ENCODE results near the gene SLC39A8. TPM values are rescaled to one million over a fixed set of nuclear protein-coding genes. Genes with fewer than 3 reads are reported as not detected.

The SLC39A8 gene
- polyA plus RNA-seq, 2 of the 4 experiments (the other 2 are of a cell fraction), result 14.1 to 20.4 TPM

DNA sequence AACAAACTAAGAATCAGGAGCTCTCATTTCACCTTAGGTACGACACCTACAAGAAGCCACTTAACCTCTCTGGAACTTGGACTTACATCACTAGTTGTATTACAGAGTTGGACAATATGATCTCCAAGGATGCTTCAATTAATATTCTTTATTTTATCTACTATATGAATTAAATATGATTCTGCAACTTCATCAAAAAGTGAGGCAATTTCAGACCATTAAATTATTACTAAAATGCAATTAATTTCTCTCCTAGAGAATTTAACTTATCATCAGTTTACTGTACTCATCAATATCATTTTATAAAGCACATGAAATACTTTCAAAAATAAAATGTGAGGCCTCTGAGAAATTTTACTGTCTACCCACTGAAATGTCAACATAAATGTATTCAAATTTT is 33.9 kb downstream of the SLC39A8 start:
- ChIA-PET CTCF (no interaction called here), POLR2A (no interaction called here)
- no peak for ATAC-seq
- no peak for DNase-seq (ENCODE audit: low read depth in 1 of 2, low spot score in 1 of 2)
- WGBS (ENCODE audit: missing lambda C conversion rate), result 92% methylated on average over 1 of the region's 1 CpG
- TF ChIP-seq FOSB (CRISPR knock-in tag; IDR thresholded peaks at IDR 0.05) (no peak), NFE2L2 (conservative IDR thresholded peaks at IDR 0.05; ENCODE audit: low read length) (no peak), CHD4 (IDR thresholded peaks at IDR 0.05; ENCODE audit: borderline replicate concordance) (no peak), HOXB5 (CRISPR knock-in tag; IDR thresholded peaks at IDR 0.05) (no peak), KDM5A (IDR thresholded peaks at IDR 0.05) (no peak), HDAC2 (IDR thresholded peaks at IDR 0.05) (no peak), POLR2A (IDR thresholded peaks at IDR 0.05; ENCODE audit: low read length) (no peak), RFX5 (IDR thresholded peaks at IDR 0.05) (no peak), EHF (CRISPR knock-in tag; IDR thresholded peaks at IDR 0.05) (no peak), CHD2 (IDR thresholded peaks at IDR 0.05; ENCODE audit: low read length, partially characterized antibody) (no peak), EHMT2 (IDR thresholded peaks at IDR 0.05; ENCODE audit: low read depth) (no peak), MYC (IDR thresholded peaks at IDR 0.05; ENCODE audit: borderline replicate concordance, low read length) (no peak), ZC3H11A (IDR thresholded peaks at IDR 0.05) (no peak), TFCP2L1 (CRISPR knock-in tag; IDR thresholded peaks at IDR 0.05) (no peak), PHF8 (IDR thresholded peaks at IDR 0.05; ENCODE audit: borderline replicate concordance, low read depth) (no peak)
- TF ChIP-seq, protein P1, sequence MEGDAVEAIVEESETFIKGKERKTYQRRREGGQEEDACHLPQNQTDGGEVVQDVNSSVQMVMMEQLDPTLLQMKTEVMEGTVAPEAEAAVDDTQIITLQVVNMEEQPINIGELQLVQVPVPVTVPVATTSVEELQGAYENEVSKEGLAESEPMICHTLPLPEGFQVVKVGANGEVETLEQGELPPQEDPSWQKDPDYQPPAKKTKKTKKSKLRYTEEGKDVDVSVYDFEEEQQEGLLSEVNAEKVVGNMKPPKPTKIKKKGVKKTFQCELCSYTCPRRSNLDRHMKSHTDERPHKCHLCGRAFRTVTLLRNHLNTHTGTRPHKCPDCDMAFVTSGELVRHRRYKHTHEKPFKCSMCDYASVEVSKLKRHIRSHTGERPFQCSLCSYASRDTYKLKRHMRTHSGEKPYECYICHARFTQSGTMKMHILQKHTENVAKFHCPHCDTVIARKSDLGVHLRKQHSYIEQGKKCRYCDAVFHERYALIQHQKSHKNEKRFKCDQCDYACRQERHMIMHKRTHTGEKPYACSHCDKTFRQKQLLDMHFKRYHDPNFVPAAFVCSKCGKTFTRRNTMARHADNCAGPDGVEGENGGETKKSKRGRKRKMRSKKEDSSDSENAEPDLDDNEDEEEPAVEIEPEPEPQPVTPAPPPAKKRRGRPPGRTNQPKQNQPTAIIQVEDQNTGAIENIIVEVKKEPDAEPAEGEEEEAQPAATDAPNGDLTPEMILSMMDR (IDR thresholded peaks at IDR 0.05), result no peak
- TF ChIP-seq, protein P2, sequence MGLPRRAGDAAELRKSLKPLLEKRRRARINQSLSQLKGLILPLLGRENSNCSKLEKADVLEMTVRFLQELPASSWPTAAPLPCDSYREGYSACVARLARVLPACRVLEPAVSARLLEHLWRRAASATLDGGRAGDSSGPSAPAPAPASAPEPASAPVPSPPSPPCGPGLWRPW (IDR thresholded peaks at IDR 0.05), result no peak
- TF ChIP-seq, protein P3, sequence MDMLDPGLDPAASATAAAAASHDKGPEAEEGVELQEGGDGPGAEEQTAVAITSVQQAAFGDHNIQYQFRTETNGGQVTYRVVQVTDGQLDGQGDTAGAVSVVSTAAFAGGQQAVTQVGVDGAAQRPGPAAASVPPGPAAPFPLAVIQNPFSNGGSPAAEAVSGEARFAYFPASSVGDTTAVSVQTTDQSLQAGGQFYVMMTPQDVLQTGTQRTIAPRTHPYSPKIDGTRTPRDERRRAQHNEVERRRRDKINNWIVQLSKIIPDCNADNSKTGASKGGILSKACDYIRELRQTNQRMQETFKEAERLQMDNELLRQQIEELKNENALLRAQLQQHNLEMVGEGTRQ (IDR thresholded peaks at IDR 0.05), result no peak
- TF ChIP-seq, protein P4, sequence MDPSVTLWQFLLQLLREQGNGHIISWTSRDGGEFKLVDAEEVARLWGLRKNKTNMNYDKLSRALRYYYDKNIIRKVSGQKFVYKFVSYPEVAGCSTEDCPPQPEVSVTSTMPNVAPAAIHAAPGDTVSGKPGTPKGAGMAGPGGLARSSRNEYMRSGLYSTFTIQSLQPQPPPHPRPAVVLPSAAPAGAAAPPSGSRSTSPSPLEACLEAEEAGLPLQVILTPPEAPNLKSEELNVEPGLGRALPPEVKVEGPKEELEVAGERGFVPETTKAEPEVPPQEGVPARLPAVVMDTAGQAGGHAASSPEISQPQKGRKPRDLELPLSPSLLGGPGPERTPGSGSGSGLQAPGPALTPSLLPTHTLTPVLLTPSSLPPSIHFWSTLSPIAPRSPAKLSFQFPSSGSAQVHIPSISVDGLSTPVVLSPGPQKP (IDR thresholded peaks at IDR 0.05; ENCODE audit: low read depth, low read length), result no peak
- TF ChIP-seq, protein P5, sequence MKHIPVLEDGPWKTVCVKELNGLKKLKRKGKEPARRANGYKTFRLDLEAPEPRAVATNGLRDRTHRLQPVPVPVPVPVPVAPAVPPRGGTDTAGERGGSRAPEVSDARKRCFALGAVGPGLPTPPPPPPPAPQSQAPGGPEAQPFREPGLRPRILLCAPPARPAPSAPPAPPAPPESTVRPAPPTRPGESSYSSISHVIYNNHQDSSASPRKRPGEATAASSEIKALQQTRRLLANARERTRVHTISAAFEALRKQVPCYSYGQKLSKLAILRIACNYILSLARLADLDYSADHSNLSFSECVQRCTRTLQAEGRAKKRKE (CRISPR knock-in tag; IDR thresholded peaks at IDR 0.05; ENCODE audit: low read depth), result no peak
- Histone ChIP-seq H3K27ac (no peak overlapping the region), H3K4me3 (no peak overlapping the region), H3K4me1 (0 out of 3 replicates have a peak, but pooled peaks cover 4% of the 10 kb centered on the region), H3K4me2 (no peak overlapping the region), H3K9me3 (no peaks in the 10 kb centered on the region)
- FAIRE-seq, result no peak

DNA sequence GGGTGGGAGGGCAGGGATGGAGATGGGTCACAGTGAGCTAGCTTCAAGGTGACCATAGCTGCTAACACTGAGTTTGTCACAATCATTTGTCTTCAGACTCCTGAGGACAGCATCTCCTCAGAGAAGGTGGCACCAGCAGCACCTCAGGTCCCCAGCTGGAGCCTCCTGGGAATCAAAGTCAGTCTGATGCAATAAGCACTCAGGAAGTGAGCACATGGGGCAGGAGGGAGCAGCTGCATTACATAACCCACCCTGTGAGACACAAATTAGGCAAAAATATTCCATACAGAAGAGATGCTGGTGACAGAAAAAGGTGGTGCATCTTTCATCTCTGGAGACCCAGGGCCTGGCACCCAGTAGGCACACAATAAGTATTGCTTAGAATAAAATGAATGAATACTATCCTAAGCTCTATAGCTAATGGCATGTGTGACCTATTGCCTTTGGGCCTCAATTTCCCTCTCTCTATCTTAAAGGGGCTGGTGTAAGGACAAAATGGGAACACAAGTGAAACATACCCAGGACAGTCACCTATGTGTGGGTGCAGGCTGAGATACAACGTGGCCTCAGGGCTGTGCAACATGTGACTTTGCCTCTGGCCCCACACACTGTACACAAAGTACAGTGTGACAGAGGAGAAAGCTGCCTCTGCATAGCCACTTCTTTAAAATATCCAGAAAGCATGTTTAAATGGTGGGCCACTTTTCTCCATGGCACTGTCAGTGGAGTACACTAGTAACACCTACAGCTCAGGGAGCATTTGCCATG is 37.1 kb downstream of the SLC39A8 start:
- 67% methylated on average over 1 of the region's 1 CpG for WGBS (ENCODE audit: missing lambda C conversion rate)
- Histone ChIP-seq H3K4me1 (0 out of 3 replicates have a peak, but pooled peaks cover 4% of the 10 kb centered on the region), H3K9me3 (no peaks in the 10 kb centered on the region), H3K4me3 (no peak overlapping the region), H3K27ac (peak overlapping the region; percentile 16 to 59; a peak in 3 of 6 replicates), H3K4me2 (no peak overlapping the region)
- ATAC-seq (0 out of 6 replicates have a peak, but pooled peaks of 1 of the 2 experiments have one; percentile 30), DNase-seq (ENCODE audit: low read depth in 1 of 2, low spot score in 1 of 2) (peak in 1 of 2 experiments; percentile 1), FAIRE-seq (no peak)
- ChIA-PET CTCF (no interaction called here), POLR2A (no interaction called here)
- no peak for TF ChIP-seq EHMT2 (IDR thresholded peaks at IDR 0.05; ENCODE audit: low read depth)
- TF ChIP-seq, protein P5 (CRISPR knock-in tag; IDR thresholded peaks at IDR 0.05; ENCODE audit: low read depth), result no peak
- no peak for TF ChIP-seq RNF2 (IDR thresholded peaks at IDR 0.05; ENCODE audit: borderline replicate concordance, low read depth)
- TF ChIP-seq SREBF2 (IDR thresholded peaks at IDR 0.05), result no peak
- TF ChIP-seq TFCP2L1 (CRISPR knock-in tag; IDR thresholded peaks at IDR 0.05), result no peak
- TF ChIP-seq, protein P4 (IDR thresholded peaks at IDR 0.05; ENCODE audit: low read depth, low read length), result no peak
- no peak for TF ChIP-seq CBX8 (IDR thresholded peaks at IDR 0.05)
- TF ChIP-seq, protein P1 (IDR thresholded peaks at IDR 0.05), result no peak
- TF ChIP-seq MAZ (IDR thresholded peaks at IDR 0.05; ENCODE audit: borderline replicate concordance, low read depth, low read length), result no peak
- no peak for TF ChIP-seq FOSL2 (IDR thresholded peaks at IDR 0.05)
- TF ChIP-seq FOSL2 (CRISPR knock-in tag; IDR thresholded peaks at IDR 0.05), result no peak
- no peak for TF ChIP-seq RARB (CRISPR knock-in tag; IDR thresholded peaks at IDR 0.05)
- TF ChIP-seq EHF (CRISPR knock-in tag; IDR thresholded peaks at IDR 0.05), result no peak
- no peak for TF ChIP-seq PHF8 (IDR thresholded peaks at IDR 0.05; ENCODE audit: borderline replicate concordance, low read depth)
